GM21447 (cell line): ENCODE results near the gene KRTAP10-5.
"Not testable (repeated sequence)": the region's sequence is repeated elsewhere in the genome, so short reads cannot be mapped to it uniquely, and the experiment has no call there.

Source experiments
- ATAC-seq: cut with Tn5 transposase; IDR thresholded peaks from one replicate; pipeline ENCODE4 v1.9.1; 2021; ENCODE audit not compliant: unreplicated experiment

Gene KRTAP10-5

GRCh38 chr21:44591801-44592130 is 11.4 kb upstream of the KRTAP10-5 start:
- not testable (repeated sequence) for ATAC-seq

GRCh38 chr21:44590897-44591800 is 10.7 kb upstream of the KRTAP10-5 start:
- not testable (repeated sequence) for ATAC-seq

GRCh38 chr21:44590311-44590721 is 9.9 kb upstream of the KRTAP10-5 start:
- ATAC-seq: no peak

GRCh38 chr21:44589586-44590305 is 9.3 kb upstream of the KRTAP10-5 start:
- no peak for ATAC-seq

GRCh38 chr21:44589094-44589493 is 8.7 kb upstream of the KRTAP10-5 start:
- ATAC-seq: no peak

- ATAC-seq: no peak
These were observed 5.5 kb upstream of the KRTAP10-5 start for GRCh38 chr21:44585892-44586291.

GRCh38 chr21:44583800-44584147 is 3.4 kb upstream of the KRTAP10-5 start:
- ATAC-seq: no peak

- ATAC-seq: no peak
These were observed 2.8 kb upstream of the KRTAP10-5 start for GRCh38 chr21:44583089-44583799.

- ATAC-seq: no peak
These were observed 1.7 kb upstream of the KRTAP10-5 start for GRCh38 chr21:44582055-44582454.

- no peak for ATAC-seq
These were observed 754 bp upstream of the KRTAP10-5 start for GRCh38 chr21:44581158-44581557.

GRCh38 chr21:44579833-44580144 is 615 bp downstream of the KRTAP10-5 start:
- no peak for ATAC-seq

- ATAC-seq: no peak
These were observed 1.2 kb downstream of the KRTAP10-5 start for GRCh38 chr21:44579056-44579832.

- ATAC-seq: no peak
These were observed 1.9 kb downstream of the KRTAP10-5 start for GRCh38 chr21:44578371-44579055.

- no peak for ATAC-seq
These were observed 4.4 kb downstream of the KRTAP10-5 start for GRCh38 chr21:44576025-44576420.

GRCh38 chr21:44575307-44576024 is 4.9 kb downstream of the KRTAP10-5 start:
- no peak for ATAC-seq

GRCh38 chr21:44574457-44575306 is 5.7 kb downstream of the KRTAP10-5 start:
- ATAC-seq: no peak

- ATAC-seq: not testable (repeated sequence)
These were observed 6.6 kb downstream of the KRTAP10-5 start, which contains the start of gene KRTAP10-4 for GRCh38 chr21:44573630-44574456. Gene KRTAP10-4 (plus strand): TSS chr21:44573729. CDS start chr21:44573759, 30 bp downstream.
